HFFc6 (cell line): ENCODE measurements around the gene SLC2A9. TPM values are rescaled to one million over a fixed set of nuclear protein-coding genes. Genes with fewer than 3 reads are reported as not detected.

Experiments used
- DNase-seq: peaks from one replicate; pipeline ENCODE4 v3.0.0-alpha.2; 2018
- H3K27ac Mint-ChIP-seq: 2 replicates; pipeline ENCODE4 v1.8.0; 2020; ENCODE audit warnings: mild to moderate bottlenecking, mixed read lengths
- H3K27me3 Mint-ChIP-seq: 2 replicates; pipeline ENCODE4 v1.8.0; 2021; ENCODE audit warnings: mild to moderate bottlenecking, moderate library complexity, mixed read lengths; ENCODE audit not compliant: insufficient read depth
- H3K36me3 Mint-ChIP-seq: 2 replicates; pipeline ENCODE4 v1.8.0; 2021; ENCODE audit warnings: low read depth, mixed read lengths
- H3K4me1 Mint-ChIP-seq: 2 replicates; pipeline ENCODE4 v1.8.0; 2020; ENCODE audit warnings: low read depth, mixed read lengths
- H3K4me3 Mint-ChIP-seq: 2 replicates; pipeline ENCODE4 v1.8.0; 2020; ENCODE audit warnings: mild to moderate bottlenecking, moderate library complexity, mixed read lengths
- H3K9me3 Mint-ChIP-seq: 2 replicates; pipeline ENCODE4 v1.8.0; 2020; ENCODE audit warnings: mild to moderate bottlenecking, mixed read lengths
- total RNA-seq, 6 experiments: library from RNA; stranded (reverse); fragmentation: NEBNext Ultra II Directional; extraction: Animal tissue kit (Norgen Biotek cat#: 25700); gene quantifications; 2 replicates in 1 of 6; 3 replicates in 5 of 6; pipeline ENCODE4 v1.2.3, GENCODE V29; 2021
- TF ChIP-seq, protein P1 (sequence below): fragments of 200-600 bp; sonication (generic); IDR thresholded peaks from 2 replicates; pipeline ENCODE4 v1.5.0; 2021; ENCODE audit warnings: antibody characterized with exemption, mild to moderate bottlenecking

Gene SLC2A9
- total RNA-seq, 6 experiments from 2014 or later: 1.3 to 2.0 (median 1.6) TPM

DNA sequence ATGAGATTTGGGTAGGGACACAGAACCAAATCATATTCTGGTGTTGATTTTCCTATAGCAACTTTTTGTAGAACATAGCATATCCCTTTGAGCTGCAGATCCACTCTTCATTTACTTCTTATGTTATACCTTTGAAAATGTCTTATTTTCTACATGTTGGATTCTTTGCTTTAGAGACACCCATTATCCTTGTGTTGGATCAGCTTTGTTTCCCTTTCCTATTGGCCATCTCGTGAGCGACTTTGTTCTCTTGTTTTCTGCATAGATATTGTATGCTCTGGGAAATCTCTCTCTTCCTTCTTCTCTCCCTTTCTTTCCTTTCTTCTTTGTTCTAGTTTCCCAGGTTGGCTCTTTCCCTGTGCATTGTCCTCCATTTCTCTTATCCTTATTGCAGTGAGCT, 180.2 kb downstream of the SLC2A9 start:
- no peak overlapping the region for H3K4me3 Mint-ChIP-seq
- H3K27me3 Mint-ChIP-seq: no peaks in the 10 kb centered on the region
- TF ChIP-seq, protein P1, sequence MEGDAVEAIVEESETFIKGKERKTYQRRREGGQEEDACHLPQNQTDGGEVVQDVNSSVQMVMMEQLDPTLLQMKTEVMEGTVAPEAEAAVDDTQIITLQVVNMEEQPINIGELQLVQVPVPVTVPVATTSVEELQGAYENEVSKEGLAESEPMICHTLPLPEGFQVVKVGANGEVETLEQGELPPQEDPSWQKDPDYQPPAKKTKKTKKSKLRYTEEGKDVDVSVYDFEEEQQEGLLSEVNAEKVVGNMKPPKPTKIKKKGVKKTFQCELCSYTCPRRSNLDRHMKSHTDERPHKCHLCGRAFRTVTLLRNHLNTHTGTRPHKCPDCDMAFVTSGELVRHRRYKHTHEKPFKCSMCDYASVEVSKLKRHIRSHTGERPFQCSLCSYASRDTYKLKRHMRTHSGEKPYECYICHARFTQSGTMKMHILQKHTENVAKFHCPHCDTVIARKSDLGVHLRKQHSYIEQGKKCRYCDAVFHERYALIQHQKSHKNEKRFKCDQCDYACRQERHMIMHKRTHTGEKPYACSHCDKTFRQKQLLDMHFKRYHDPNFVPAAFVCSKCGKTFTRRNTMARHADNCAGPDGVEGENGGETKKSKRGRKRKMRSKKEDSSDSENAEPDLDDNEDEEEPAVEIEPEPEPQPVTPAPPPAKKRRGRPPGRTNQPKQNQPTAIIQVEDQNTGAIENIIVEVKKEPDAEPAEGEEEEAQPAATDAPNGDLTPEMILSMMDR: no peak
- H3K36me3 Mint-ChIP-seq: no peaks in the 10 kb centered on the region; the same call in 1 of the 2 replicates
- no peaks in the 10 kb centered on the region for H3K4me1 Mint-ChIP-seq
- H3K9me3 Mint-ChIP-seq: peaks cover 44% of the 10 kb centered on the region
- DNase-seq: no peak
- H3K27ac Mint-ChIP-seq: no peak overlapping the region

DNA sequence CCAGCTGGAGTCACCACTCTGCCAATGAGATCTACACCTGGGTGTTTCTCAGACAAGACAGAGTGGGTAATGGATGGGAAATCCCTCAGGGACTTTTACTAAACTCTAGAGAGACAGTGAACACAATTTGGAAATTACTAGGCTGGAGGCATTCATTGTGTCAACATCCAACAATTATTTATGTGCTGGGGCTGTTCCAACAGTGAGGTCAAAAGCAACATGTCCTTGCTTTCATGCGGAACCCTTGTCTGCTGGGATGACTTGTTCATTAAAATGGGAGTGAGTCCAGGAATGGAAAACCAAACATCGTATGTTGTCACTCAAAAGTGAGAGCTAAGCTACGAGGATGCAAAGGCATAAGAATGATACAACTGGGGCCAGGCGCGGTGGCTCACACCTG, 185.9 kb downstream of the SLC2A9 start:
- TF ChIP-seq, protein P1: no peak
- no peaks in the 10 kb centered on the region for H3K27me3 Mint-ChIP-seq
- no peak overlapping the region for H3K4me3 Mint-ChIP-seq
- DNase-seq: no peak
- H3K27ac Mint-ChIP-seq: no peak overlapping the region
- peaks cover 49% of the 10 kb centered on the region for H3K9me3 Mint-ChIP-seq
- H3K36me3 Mint-ChIP-seq: no peaks in the 10 kb centered on the region
- H3K4me1 Mint-ChIP-seq: no peaks in the 10 kb centered on the region

GRCh38 chr4:9833421-9833820, 187.9 kb downstream of the SLC2A9 start:
- Mint-ChIP-seq H3K27me3 (no peaks in the 10 kb centered on the region), H3K4me1 (no peaks in the 10 kb centered on the region), H3K36me3 (no peaks in the 10 kb centered on the region; the same call in 1 of the 2 replicates), H3K9me3 (peaks cover 62% of the 10 kb centered on the region), H3K4me3 (no peak overlapping the region), H3K27ac (no peak overlapping the region)
- TF ChIP-seq, protein P1: no peak
- no peak for DNase-seq

DNA sequence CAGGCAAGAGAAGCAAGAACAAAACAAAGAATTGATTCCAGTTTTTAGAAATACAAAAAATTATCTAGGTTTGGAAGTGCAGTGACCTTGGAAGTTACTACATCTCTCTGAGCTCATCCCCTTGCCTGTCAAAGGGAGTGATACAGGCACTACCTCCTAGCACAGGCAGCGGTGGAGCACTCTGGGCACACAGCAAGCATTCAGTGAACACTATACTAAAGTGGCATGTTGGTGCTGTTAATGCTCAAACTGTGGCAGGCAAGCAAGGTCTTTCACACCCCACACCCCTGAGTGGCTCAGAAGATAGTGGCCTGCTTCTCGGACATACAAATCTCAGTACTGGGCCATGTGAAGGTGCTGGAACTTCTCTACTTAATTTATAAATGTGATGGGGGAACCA, 188.7 kb downstream of the SLC2A9 start:
- peaks cover 66% of the 10 kb centered on the region for H3K9me3 Mint-ChIP-seq
- H3K36me3 Mint-ChIP-seq: no peaks in the 10 kb centered on the region; the same call in 1 of the 2 replicates
- H3K4me1 Mint-ChIP-seq: no peaks in the 10 kb centered on the region
- TF ChIP-seq, protein P1: no peak
- DNase-seq: no peak
- no peak overlapping the region for H3K27ac Mint-ChIP-seq
- no peak overlapping the region for H3K4me3 Mint-ChIP-seq
- H3K27me3 Mint-ChIP-seq: no peaks in the 10 kb centered on the region

- H3K4me3 Mint-ChIP-seq: no peak overlapping the region
- peaks cover 70% of the 10 kb centered on the region for H3K9me3 Mint-ChIP-seq
- H3K27ac Mint-ChIP-seq: no peak overlapping the region
These were observed 194.7 kb downstream of the SLC2A9 start for GRCh38 chr4:9826551-9826950.

More at GRCh38 chr4:9826551-9826950, 194.7 kb downstream of the SLC2A9 start:
- Mint-ChIP-seq H3K36me3 (no peaks in the 10 kb centered on the region; the same call in 1 of the 2 replicates), H3K4me1 (no peaks in the 10 kb centered on the region), H3K27me3 (no peaks in the 10 kb centered on the region)
- no peak for DNase-seq
- TF ChIP-seq, protein P1: no peak
